Kidney (tissue), 14 donors: ENCODE measurements around the gene NEDD8. TPM values are rescaled to one million over a fixed set of nuclear protein-coding genes. Genes with fewer than 3 reads are reported as not detected.

ENCODE experiments used
- DNase-seq, 5 donors: peaks; one replicate each; pipeline ENCODE4 v3.0.0-alpha.2; 2013 to 2020
- FAIRE-seq: peaks from 2 replicates; lab custom pipeline; 2012; peaks lifted over from hg19 to GRCh38; lab: Jason Lieb, UNC
- H3K27ac ChIP-seq, 2 donors: one replicate each; pipeline ENCODE4 v1.7.0; 2013; ENCODE audit warnings: low read depth in 2 of 2, low read length in 2 of 2, inconsistent platforms in 1 of 2
- H3K27me3 ChIP-seq: one replicate; pipeline ENCODE4 v1.7.1; 2013; ENCODE audit warnings: low read length, inconsistent platforms; ENCODE audit not compliant: control insufficient read depth, insufficient read depth
- H3K36me3 ChIP-seq, 3 donors: one replicate each; pipeline versions ENCODE4 v1.7.0 to v1.7.1; 2013; ENCODE audit warnings: low read length in 3 of 3, control low read depth in 1 of 3, inconsistent platforms in 1 of 3; ENCODE audit not compliant: insufficient read depth in 3 of 3, control insufficient read depth in 2 of 3
- H3K4me1 ChIP-seq, 3 donors: one replicate each; pipeline versions ENCODE4 v1.7.0 to v1.7.1; 2013; ENCODE audit warnings: low read length in 3 of 3, inconsistent platforms in 1 of 3, low read depth in 1 of 3; ENCODE audit not compliant: control insufficient read depth in 2 of 3, insufficient read depth in 2 of 3
- H3K4me3 ChIP-seq, 3 donors: one replicate each; pipeline versions ENCODE4 v1.7.0 to v1.8.1; 2013; ENCODE audit warnings: low read length in 3 of 3, control low read depth in 1 of 3, inconsistent platforms in 1 of 3
- H3K9ac ChIP-seq, 3 donors: one replicate each; pipeline versions ENCODE4 v1.7.0 to v1.7.1; 2013; ENCODE audit warnings: low read length in 3 of 3, control low read depth in 1 of 3, inconsistent platforms in 1 of 3
- H3K9me3 ChIP-seq, 3 donors: one replicate each; pipeline versions ENCODE4 v1.7.0 to v1.7.1; 2013; ENCODE audit warnings: low read length in 3 of 3, control low read depth in 1 of 3, inconsistent platforms in 1 of 3; ENCODE audit not compliant: control insufficient read depth in 2 of 3, insufficient read depth in 1 of 3
- intact Hi-C: fragments of 100-400 bp; cut with DNase I; formaldehyde crosslinking; loops from one replicate; pipeline ENCODE4 v1.11.1; 2022
- polyA plus RNA-seq: library from polyadenylated mRNA; stranded (reverse); fragments of 350-450 nt; fragmentation: Illumina TruSeq; extraction: RNeasy Lipid Tissue Mini Kit (QIAGEN cat#74804); gene quantifications from one replicate; pipeline ENCODE4 v1.2.3, GENCODE V29; 2014; ENCODE audit warnings: low read depth, low replicate concordance; ENCODE audit not compliant: insufficient read depth
- total RNA-seq: library from RNA; stranded (reverse); fragmentation: NEBNext Ultra II Directional; extraction: Animal tissue kit (Norgen Biotek cat#: 25700); gene quantifications from one replicate; pipeline ENCODE4 v1.2.1, GENCODE V29; 2021
- TF ChIP-seq, protein P1 (sequence below): IDR thresholded peaks from 3 replicates; pipeline ENCODE4 v1.5.1; 2012; ENCODE audit warnings: mild to moderate bottlenecking, moderate library complexity, borderline replicate concordance; ENCODE audit not compliant: insufficient read depth; ENCODE audit errors: extremely low read depth
- donor health status: control.
- donor health status: control.
- donor health status: control.
- donor health status: control.
- donor health status: control.
- donor health status: DM: yes; HTN: yes; CAD: no.
- donor health status: Normal renal cell carcinoma (clear cell type).

The NEDD8 gene
- total and polyA plus RNA-seq, 2 donors from 2014 or later, result 145 to 439 TPM

DNA sequence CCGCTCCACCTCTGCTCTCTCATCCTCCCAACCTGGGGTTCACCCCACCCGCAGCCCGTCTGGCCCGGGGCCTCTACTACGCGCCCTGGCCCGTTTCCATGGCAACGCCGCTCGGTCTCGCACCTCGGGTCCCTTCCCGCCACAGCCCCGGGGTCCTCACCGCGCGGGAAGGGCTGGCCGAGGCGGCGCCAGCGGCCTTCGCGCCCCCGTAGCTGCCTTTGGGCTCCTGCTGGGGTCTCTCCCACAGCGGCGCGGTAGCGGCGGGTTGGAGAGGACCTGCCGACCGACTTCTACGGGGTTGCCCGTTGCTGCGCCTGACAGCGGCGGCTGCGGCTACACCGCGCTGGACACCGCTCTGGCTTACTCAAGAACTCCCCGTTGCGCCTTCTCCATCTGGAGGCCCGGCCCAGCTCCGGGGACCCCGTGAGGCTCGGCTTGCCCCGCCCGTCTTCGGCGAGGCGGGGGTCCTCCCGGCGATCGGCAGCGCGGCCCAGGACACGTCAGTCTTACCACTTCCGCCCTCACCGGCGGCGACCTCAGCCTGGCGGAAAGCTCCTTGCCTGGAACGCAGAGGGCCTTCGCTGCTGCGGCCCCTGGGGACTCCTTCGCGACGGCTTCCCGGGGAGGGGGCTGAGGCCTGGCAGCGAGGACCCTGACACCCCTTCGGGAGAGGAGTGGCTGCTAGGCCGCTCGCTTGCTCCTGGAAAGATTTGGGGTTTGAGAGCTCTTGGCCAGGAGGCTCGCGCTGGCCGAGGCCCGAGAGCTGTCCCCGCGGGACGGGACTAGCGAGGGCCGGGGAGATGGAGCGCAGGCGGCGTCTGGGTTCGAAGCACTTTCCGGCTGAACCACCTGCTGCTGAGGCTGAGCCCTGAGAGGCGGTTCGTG is 36.7 kb downstream of the NEDD8 start, which contains the start of gene TM9SF1:
Gene TM9SF1, minus strand, starts transcription at position 256 of the 885 bp plus-strand sequence. CDS start 422 bp downstream, outside the sequence.
- no peak for FAIRE-seq
- H3K4me1 ChIP-seq, result peaks cover 0 to 13% (median 11%) of the 10 kb centered on the region in 3 donors
- H3K36me3 ChIP-seq, result peaks cover 0 to 21% (median 10%) of the 10 kb centered on the region in 3 donors
- no peaks in the 10 kb centered on the region for H3K27me3 ChIP-seq
- H3K27ac ChIP-seq, result peak within 1 kb of the TSS; percentile 94 to 99
- peak; percentile 91 to 96 (median 93) for DNase-seq
- peak within 1 kb of the TSS; percentile 79 to 98 (median 95) for H3K9ac ChIP-seq
- peak within 1 kb of the TSS; percentile 74 to 88 (median 78) for H3K4me3 ChIP-seq
- intact Hi-C loops, result no loop called here
- H3K9me3 ChIP-seq, result no peaks in the 10 kb centered on the region
- TF ChIP-seq, protein P1, sequence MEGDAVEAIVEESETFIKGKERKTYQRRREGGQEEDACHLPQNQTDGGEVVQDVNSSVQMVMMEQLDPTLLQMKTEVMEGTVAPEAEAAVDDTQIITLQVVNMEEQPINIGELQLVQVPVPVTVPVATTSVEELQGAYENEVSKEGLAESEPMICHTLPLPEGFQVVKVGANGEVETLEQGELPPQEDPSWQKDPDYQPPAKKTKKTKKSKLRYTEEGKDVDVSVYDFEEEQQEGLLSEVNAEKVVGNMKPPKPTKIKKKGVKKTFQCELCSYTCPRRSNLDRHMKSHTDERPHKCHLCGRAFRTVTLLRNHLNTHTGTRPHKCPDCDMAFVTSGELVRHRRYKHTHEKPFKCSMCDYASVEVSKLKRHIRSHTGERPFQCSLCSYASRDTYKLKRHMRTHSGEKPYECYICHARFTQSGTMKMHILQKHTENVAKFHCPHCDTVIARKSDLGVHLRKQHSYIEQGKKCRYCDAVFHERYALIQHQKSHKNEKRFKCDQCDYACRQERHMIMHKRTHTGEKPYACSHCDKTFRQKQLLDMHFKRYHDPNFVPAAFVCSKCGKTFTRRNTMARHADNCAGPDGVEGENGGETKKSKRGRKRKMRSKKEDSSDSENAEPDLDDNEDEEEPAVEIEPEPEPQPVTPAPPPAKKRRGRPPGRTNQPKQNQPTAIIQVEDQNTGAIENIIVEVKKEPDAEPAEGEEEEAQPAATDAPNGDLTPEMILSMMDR, result no peak

DNA sequence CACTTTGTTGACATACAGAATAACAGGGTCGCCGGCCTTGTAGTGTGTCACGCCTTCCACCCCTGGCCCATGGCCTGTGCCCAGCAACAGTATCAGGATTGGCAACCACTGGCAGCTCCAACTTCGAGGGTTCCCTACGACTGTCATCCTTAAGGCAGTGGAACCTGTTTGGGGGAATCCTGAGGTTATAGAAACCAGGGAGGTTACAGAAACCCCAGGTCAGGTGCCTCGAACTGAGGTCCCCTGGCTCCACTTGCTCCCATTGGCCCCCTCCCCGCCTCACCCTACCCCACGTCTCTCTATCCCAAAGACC is 37.3 kb downstream of the NEDD8 start:
- Histone ChIP-seq H3K9me3 (no peaks in the 10 kb centered on the region), H3K27me3 (no peaks in the 10 kb centered on the region), H3K27ac (peak overlapping the region; percentile 94 to 99), H3K4me3 (peak overlapping the region; percentile 74 to 88 (median 78)), H3K4me1 (peaks cover 0 to 13% (median 11%) of the 10 kb centered on the region in 3 donors), H3K9ac (peak overlapping the region; percentile 17 to 98 (median 95)), H3K36me3 (peaks cover 0 to 21% (median 10%) of the 10 kb centered on the region in 3 donors)
- TF ChIP-seq, protein P1, result no peak
- no peak for FAIRE-seq
- intact Hi-C loops, result no loop called here
- DNase-seq, result no peak

DNA sequence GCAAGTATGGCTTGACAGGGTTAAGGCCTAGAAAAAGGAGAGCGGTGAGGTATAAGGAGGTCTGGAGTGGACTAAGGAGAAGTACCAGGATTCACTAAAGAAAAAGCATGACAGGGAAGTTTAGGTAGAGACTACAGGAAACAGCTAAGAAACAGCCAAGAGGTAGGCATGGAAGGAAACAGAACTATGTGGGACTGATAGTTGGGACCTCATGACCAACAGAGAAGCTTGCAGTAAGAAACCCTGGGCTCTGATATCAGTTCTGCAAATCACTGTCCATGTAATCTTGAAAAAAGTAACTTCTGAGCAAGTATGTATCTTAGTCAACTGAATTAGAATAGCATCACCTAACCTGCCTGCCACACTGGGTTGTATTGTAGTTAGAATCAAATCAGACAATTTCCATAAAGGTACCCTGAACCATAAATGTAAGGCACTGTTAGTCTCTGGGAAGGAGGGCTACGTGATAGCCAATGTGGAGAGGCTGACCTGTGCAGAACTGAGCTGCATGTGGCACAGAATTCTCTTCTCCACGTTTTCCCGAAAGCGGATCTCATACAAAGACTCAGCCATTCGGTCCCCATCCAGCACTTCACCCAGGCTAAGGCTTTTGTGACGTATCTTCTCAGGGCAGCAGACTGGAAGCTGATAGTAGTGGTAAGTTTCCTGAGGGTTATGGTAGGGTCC is 37.8 kb downstream of the NEDD8 start:
- intact Hi-C loops, result no loop called here
- peak overlapping the region in 1 of 2 donors; percentile 99 for H3K27ac ChIP-seq
- FAIRE-seq, result no peak
- peaks cover 0 to 21% (median 10%) of the 10 kb centered on the region in 3 donors for H3K36me3 ChIP-seq
- no peak for DNase-seq
- peaks cover 0 to 13% (median 11%) of the 10 kb centered on the region in 3 donors for H3K4me1 ChIP-seq
- H3K4me3 ChIP-seq, result peak overlapping the region; percentile 74 to 88 (median 78)
- no peaks in the 10 kb centered on the region for H3K27me3 ChIP-seq
- no peaks in the 10 kb centered on the region for H3K9me3 ChIP-seq
- TF ChIP-seq, protein P1, result no peak
- H3K9ac ChIP-seq, result peak overlapping the region in 2 of 3 donors; percentile 17 to 95
